Measurements from ENCODE around the gene ASGR2. TPM values are rescaled to one million over a fixed set of nuclear protein-coding genes. Genes with fewer than 3 reads are reported as not detected.

The ASGR2 gene
- polyA plus RNA-seq, 3 donors from 2014 or later = 0.57 to 3.2 TPM; not detected in 1

DNA sequence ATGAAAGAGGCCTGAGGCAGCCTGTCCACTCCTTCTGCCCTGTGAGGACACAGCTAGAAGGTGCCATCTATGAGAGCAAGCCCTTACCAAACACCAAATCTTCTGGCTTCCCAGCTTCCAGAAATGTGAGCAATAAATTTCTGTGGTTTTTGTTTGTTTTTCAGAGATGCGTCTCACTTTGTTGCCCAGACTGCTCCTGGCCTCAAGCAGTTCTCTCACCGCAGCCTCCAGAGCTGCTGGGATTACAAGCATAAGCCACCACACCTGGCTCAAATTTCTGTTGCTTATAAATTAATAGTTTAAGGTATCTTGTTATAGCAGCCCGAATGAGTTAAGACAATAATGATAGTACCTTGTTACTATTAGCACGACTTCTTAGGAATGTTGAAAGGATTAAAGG lies 58.2 kb downstream of the ASGR2 start:
- no peak for DNase-seq
- Mint-ChIP-seq H3K4me3 (no peak overlapping the region), H3K9me3 (no peaks in the 10 kb centered on the region), H3K27me3 (ENCODE audit: low read depth in 3 of 3) (peaks cover 0 to 6% (median 1%) of the 10 kb centered on the region in 3 donors), H3K36me3 (no peaks in the 10 kb centered on the region), H3K27ac (no peak overlapping the region), H3K4me1 (peaks cover 0 to 2% of the 10 kb centered on the region in 2 donors)

Other genes starting within 250 kb of the ASGR2 start
- gene ALOX12, start 118.8 kb downstream of the ASGR2 start, polyA plus RNA-seq = under 1 TPM; 0.24 to 0.92 (median 0.83) TPM
- gene RNASEK, start 102.2 kb downstream of the ASGR2 start, polyA plus RNA-seq = 100 to 1,000 TPM; 449 to 922 (median 670) TPM
- gene BCL6B, start 91.8 kb downstream of the ASGR2 start, polyA plus RNA-seq = under 1 TPM in 1 of 3 donors, not detected in 2; 0.10 TPM
- 1 to 10 TPM in 2 of 3 donors, under 1 TPM in 1; 0.49 to 2.6 (median 2.1) TPM for gene SLC16A13, start 78.8 kb downstream of the ASGR2 start, polyA plus RNA-seq
- 1 to 10 TPM; 1.2 to 3.9 (median 3.1) TPM for gene SLC16A11, start 70.7 kb downstream of the ASGR2 start, polyA plus RNA-seq
- 10 to 100 TPM in 2 of 3 donors, under 1 TPM in 1; 0.72 to 13.5 (median 11.7) TPM for gene CLEC10A, start 34.6 kb downstream of the ASGR2 start, polyA plus RNA-seq
- gene ASGR1, start 64.5 kb upstream of the ASGR2 start, polyA plus RNA-seq = under 1 TPM; 0.55 to 0.84 (median 0.81) TPM
- gene DLG4, start 105.0 kb upstream of the ASGR2 start, polyA plus RNA-seq = under 1 TPM in 1 of 3 donors, not detected in 2; 0.36 TPM
- gene ACADVL, start 105.1 kb upstream of the ASGR2 start, polyA plus RNA-seq = 100 to 1,000 TPM; 138 to 180 (median 141) TPM
- gene DVL2, start 119.7 kb upstream of the ASGR2 start, polyA plus RNA-seq = 10 to 100 TPM; 19.4 to 28.5 (median 25.2) TPM
- 10 to 100 TPM; 11.9 to 41.4 (median 17.7) TPM for gene PHF23, start 124.6 kb upstream of the ASGR2 start, polyA plus RNA-seq
- 100 to 1,000 TPM; 764 to 982 (median 905) TPM for gene GABARAP, start 127.6 kb upstream of the ASGR2 start, polyA plus RNA-seq
- gene CTDNEP1, start 136.9 kb upstream of the ASGR2 start, polyA plus RNA-seq = 10 to 100 TPM; 33.2 to 61.1 (median 57.8) TPM
- gene ELP5, start 137.4 kb upstream of the ASGR2 start, polyA plus RNA-seq = 100 to 1,000 TPM in 1 of 3 donors, 10 to 100 TPM in 2; 65.0 to 108 (median 89.0) TPM
- gene CLDN7, start 147.7 kb upstream of the ASGR2 start, polyA plus RNA-seq = 1 to 10 TPM; 2.5 to 8.7 (median 3.7) TPM
- gene SLC2A4, start 166.9 kb upstream of the ASGR2 start, polyA plus RNA-seq = under 1 TPM in 1 of 3 donors, not detected in 2; 0.26 TPM
- gene YBX2, start 179.8 kb upstream of the ASGR2 start, polyA plus RNA-seq = not detected
- 100 to 1,000 TPM; 235 to 814 (median 797) TPM for gene EIF5A, start 192.8 kb upstream of the ASGR2 start, polyA plus RNA-seq
- 100 to 1,000 TPM; 100 to 129 (median 123) TPM for gene GPS2, start 200.5 kb upstream of the ASGR2 start, polyA plus RNA-seq
- gene NEURL4, start 214.5 kb upstream of the ASGR2 start, polyA plus RNA-seq = 1 to 10 TPM in 2 of 3 donors, under 1 TPM in 1; 0.58 to 2.8 (median 1.4) TPM
- gene ACAP1, start 221.7 kb upstream of the ASGR2 start, polyA plus RNA-seq = 100 to 1,000 TPM; 137 to 227 (median 214) TPM
- gene KCTD11, start 237.3 kb upstream of the ASGR2 start, polyA plus RNA-seq = 10 to 100 TPM in 1 of 3 donors, 1 to 10 TPM in 2; 5.5 to 13.0 (median 9.4) TPM
- gene TMEM95, start 240.3 kb upstream of the ASGR2 start, polyA plus RNA-seq = not detected

All from immature natural killer cell (primary cell).